ENCODE data around the gene PLEKHM3. TPM values are rescaled to one million over a fixed set of nuclear protein-coding genes. Genes with fewer than 3 reads are reported as not detected.
A peak's percentile ranks its signal among the peaks of the same experiment; 100 is the strongest.
"Not testable (repeated sequence)": the region's sequence is repeated elsewhere in the genome, so short reads cannot be mapped to it uniquely, and the experiment has no call there.

The PLEKHM3 gene
- total RNA-seq, 1 donor from 2014 or later: 18.5 TPM

- no peak for DNase-seq
These were observed 12.5 kb upstream of the PLEKHM3 start for GRCh38 chr2:208037564-208038487.

GRCh38 chr2:208036357-208036756, 11.0 kb upstream of the PLEKHM3 start:
- DNase-seq: no peak

DNA sequence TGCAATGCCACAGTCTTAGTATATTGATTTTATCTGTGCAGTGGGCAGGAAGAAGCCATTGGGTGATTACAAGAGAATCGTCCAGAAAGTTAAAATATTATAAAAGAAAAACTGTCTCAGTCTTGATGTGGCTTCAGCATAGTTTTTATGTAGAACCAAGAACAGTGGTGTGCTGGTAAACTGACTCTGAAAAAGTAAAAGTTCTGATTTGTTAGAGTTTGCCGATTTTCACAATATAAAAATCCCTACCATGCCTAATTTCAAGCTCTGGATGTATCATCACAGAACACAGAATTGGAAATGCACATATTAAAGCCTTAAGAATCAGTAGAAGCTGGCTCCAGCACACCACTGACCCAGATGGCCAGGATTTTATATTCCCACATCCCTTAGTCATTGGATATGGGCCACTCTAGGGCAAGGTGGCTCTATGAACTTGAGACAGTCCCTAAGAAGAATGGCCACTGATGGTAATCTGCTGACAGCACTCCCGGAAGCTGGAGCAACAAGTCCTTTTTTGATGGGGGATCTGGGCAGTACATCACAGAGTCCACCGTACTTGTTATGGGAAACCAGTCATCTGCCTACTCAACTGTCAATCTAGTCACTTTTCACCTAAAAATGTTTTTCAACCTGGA, 9.3 kb upstream of the PLEKHM3 start:
- DNase-seq: no peak

GRCh38 chr2:208033701-208034502, 8.6 kb upstream of the PLEKHM3 start:
- DNase-seq: peak; percentile 71

DNA sequence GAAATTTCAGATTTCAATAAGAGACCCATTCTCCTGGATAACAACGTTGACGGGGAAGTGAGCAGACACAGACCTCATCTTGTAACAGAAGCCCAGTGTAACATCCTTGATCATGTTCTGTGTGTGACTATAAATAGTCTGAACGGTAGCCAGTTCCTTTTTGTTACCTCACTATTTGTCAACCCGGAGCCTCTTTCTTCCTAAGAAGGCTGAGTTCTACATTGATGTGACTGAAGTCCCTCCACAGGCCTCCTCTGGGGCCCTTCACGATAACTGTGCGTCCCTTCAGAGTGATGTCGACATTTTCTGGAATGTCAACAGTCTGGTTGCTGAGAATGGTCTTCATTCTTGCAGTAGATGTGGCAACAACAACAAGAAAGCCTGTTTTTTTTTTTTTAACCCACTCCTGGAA, 6.3 kb upstream of the PLEKHM3 start:
- no peak for DNase-seq

DNA sequence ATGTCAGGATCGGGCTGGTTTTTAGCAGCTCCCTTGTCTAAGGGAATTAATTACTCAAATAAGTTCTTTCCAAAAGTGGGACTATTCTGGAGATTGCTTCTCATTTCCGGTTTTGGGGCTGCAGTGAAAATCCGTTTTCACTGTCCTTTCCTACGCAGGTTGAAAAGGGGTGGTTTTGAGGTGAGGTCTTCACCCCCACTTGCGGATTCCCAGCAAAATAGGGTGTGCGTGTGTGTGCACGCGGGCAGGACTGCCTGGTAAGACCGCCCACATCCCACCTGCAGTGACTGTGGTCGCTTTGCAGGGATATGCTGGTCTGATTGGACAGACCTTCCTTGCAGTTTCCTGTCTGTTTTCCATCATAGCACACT, 472 bp upstream of the PLEKHM3 start:
- DNase-seq: no peak

- DNase-seq: no peak
These were observed 1.2 kb downstream of the PLEKHM3 start for GRCh38 chr2:208024091-208024490.

DNA sequence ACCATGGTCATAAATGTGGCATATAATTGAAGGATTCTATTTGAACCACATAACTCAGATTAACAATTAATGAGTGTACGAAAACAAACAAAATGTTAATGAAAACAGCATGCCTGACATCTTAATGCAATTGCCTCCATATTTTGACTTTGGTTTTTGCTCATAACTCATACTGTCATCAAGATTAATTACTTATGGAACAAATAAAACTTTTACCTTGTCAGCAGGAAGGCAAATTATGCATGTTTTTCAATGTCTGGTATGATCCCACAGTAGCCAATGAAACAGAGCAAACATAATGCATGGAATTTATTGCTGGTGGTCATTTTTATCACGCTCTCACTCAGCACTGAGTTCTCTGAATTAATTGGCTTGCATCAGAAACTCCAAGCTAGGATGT, 5.1 kb downstream of the PLEKHM3 start:
- DNase-seq: no peak

GRCh38 chr2:208018124-208018712, 7.1 kb downstream of the PLEKHM3 start:
- DNase-seq: not testable (repeated sequence)

DNA sequence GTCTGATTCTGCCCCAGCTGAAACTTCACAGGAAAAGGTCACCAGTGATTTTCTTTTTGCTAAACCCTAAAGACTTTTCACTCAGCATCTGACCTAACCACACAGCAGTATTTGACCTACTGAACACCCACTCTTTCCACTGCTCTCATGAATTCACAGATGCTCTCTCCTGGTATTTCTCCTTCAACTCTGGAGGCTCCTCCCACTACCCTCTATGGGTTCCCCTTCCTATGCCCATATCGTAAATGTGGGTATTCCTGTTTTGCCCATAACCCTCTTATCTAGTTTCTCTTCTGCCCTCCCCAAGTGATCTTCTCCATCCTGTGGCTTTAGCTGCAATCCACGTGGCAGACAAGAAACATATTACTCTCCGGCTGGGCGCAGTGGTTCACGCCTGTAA, 7.6 kb downstream of the PLEKHM3 start:
- no peak for DNase-seq

DNA sequence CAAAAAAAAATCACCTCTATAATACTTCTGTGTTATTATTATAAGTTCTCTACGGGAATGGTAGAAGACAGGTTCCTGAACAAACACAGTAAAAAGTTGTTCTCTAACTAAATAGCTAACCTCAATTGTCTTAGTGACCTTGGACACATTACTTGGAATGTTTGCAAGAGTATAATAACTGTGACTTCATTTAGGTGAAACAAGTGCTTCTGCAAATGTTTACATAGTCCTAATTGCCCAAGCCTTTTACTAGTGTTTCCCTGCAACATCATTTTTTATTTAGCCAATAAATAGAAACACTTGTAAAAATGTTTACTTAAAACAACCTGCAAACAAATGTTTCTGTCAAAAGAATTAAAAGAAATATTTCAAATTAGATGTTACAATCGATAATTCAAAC, 9.9 kb downstream of the PLEKHM3 start:
- DNase-seq: peak; percentile 66

DNA sequence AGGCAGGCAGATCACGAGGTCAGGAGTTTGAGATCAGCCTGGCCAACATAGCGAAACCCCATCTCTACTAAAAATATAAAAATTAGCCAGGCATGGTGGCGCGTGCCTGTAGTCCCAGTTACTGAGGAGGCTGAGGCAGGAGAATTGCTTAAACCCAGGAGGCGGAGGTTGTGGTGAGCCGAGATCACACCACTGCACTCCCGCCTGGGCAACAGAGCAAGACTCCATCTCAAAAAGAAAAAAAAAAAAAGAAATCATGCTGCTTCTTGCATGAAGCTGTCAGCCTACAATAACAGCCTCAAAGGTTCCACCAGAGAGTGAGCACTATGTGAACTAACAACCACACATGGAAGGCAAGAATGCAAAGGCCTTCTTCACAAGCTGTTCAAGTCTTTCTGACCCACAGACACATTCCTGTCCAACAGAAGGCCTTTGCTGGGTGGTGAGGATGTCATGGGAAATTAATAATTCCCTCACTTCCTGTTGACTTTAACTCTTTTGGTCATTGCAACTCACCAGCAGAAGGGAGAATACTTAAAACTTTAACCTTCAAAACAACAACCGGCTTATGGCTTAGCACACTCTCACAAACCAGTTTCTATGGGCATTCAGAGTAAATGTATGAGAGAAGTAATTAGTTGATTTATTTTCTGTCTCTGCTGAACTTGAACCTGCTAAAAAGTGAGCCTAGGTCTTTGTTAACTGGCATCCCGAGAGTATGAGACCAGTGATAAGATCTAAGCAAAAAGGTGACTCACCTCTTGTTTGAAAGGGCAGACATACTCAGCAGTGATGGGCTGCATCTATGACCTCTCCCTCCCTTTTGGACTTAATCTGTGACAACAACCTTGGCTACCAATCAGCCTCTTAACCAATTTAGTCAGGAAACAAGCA, 11.8 kb downstream of the PLEKHM3 start:
- peak; percentile 62 for DNase-seq

- no peak for DNase-seq
These were observed 12.9 kb downstream of the PLEKHM3 start for GRCh38 chr2:208012449-208012848.

GRCh38 chr2:208010506-208010905, 14.8 kb downstream of the PLEKHM3 start:
- DNase-seq: no peak

DNA sequence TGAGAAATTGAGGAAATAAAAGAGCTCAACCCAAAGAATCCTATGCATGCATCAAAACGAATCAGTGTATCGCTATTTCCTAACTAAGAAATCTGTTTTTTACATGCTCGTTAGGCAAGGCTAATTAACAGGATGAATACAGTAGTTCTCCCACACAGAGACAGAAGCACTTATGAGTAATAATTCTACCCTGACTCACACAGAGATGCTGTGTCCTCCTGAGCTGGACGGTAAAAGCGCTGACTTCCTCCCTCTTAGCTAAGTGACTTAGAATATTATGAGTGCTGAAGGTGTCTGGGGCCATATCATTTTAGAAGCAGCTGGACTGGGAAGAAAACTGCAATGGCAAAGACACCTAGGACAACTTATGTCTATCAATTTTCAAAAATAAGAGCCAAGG, 18.5 kb downstream of the PLEKHM3 start:
- no peak for DNase-seq

DNA sequence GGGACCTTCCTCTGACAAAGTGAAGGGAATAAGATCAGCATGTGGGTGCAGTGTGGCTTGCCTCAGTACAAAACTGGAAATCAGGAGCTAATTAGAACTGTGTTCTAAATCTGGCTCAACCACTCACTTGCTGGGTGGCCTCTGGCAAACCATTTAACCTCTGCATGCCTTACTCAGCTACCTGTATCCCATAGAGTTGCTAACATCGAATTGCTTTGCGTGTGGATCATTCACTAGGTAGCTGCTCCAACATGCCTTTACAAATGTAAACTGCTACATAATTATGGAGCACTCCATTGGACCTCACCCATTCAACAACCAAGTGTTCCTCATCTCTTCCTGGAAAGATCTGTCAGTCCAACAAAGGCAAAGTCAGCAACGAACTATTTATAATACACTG, 19.0 kb downstream of the PLEKHM3 start:
- no peak for DNase-seq

GRCh38 chr2:208001924-208002323, 23.4 kb downstream of the PLEKHM3 start:
- no peak for DNase-seq

GRCh38 chr2:208000701-208001395, 24.5 kb downstream of the PLEKHM3 start:
- no peak for DNase-seq

DNA sequence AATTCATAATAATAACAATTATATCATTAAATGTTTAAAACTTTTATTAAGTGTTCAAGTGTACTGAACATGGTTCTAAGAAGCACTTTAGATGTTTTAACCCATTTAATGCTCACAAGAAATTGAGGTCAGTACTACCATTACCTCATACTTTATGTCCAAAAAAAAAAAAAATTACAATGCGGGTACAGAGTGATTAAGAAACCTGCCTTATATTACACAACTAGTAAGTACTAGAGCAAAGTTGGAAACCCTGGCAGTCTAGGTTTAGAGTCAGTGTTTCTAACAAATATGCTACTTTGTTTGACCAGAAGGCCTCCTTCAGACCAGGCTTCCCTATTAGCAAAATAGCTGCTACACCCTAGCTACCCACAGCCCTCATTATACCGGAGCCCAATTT, 28.5 kb downstream of the PLEKHM3 start:
- no peak for DNase-seq

DNA sequence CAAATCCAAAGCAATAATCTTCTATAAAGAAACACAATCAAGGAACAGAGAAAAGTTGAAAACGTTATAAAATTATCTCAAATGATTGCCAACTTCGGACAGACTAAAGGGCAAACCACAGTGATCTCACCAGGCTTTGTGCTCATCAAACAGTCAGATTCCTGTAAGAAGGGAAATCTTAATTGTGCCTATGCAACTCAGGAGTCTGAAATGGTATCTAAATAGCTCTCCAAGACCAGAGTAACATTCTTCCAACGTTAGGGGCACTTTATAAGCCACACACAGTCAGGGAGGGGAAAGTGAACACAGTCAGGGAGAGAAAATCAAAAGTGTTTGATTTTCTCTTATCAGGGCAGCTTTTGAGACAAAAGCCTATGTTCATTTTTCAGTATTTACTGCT, 29.4 kb downstream of the PLEKHM3 start:
- DNase-seq: no peak

GRCh38 chr2:207993151-207993763, 32.1 kb downstream of the PLEKHM3 start:
- DNase-seq: no peak

All from dermis blood vessel endothelial cell (primary cell).